SU-DHL-6 (cell line): ENCODE results near the gene L3MBTL4.

ENCODE experiments used
- CTCF ChIP-seq: fragments of 200-600 bp; sonication (generic); IDR thresholded peaks from one replicate; pipeline ENCODE4 v1.5.1; 2017; ENCODE audit warnings: antibody characterized with exemption, mild to moderate bottlenecking, low read length, moderate library complexity; ENCODE audit not compliant: insufficient read depth, poor library complexity, severe bottlenecking
- EZH2phosphoT487 ChIP-seq: fragments of 200-600 bp; sonication (generic), shearing (Covaris generic); conservative IDR thresholded peaks from 2 replicates; pipeline ENCODE4 v1.6.1; 2018; ENCODE audit warnings: mild to moderate bottlenecking, antibody characterized with exemption, low read length, moderate library complexity, mixed read lengths

GRCh38 chr18:5914951-5915350 lies 499.8 kb downstream of the L3MBTL4 start:
- TF ChIP-seq CTCF (no peak), EZH2phosphoT487 (no peak)
